Muscle layer of duodenum (tissue), 2 donors: ENCODE measurements around the gene FABP7.
"Not testable (repeated sequence)": the region's sequence is repeated elsewhere in the genome, so short reads cannot be mapped to it uniquely, and the experiment has no call there.

Source experiments
- H3K27ac ChIP-seq: one replicate; pipeline ENCODE4 v1.7.0; 2013; ENCODE audit warnings: mild to moderate bottlenecking, low read length
- H3K27me3 ChIP-seq: one replicate; pipeline ENCODE4 v1.7.0; 2013; ENCODE audit warnings: low read depth, mild to moderate bottlenecking, control low read depth, low read length
- H3K36me3 ChIP-seq, 2 donors: one replicate each; pipeline ENCODE4 v1.7.0; 2013; ENCODE audit warnings: low read length in 2 of 2, control low read depth in 1 of 2, mild to moderate bottlenecking in 1 of 2; ENCODE audit not compliant: insufficient read depth in 2 of 2, control insufficient read depth in 1 of 2
- H3K4me1 ChIP-seq, 2 donors: one replicate each; pipeline ENCODE4 v1.7.0; 2013; ENCODE audit warnings: low read length in 2 of 2, mild to moderate bottlenecking in 2 of 2, control low read depth in 1 of 2, moderate library complexity in 1 of 2; ENCODE audit not compliant: insufficient read depth in 2 of 2, control insufficient read depth in 1 of 2
- H3K4me3 ChIP-seq, 2 donors: one replicate each; pipeline ENCODE4 v1.7.0; 2013; ENCODE audit warnings: low read length in 2 of 2, low read depth in 1 of 2, mild to moderate bottlenecking in 1 of 2
- H3K9me3 ChIP-seq, 2 donors: one replicate each; pipeline ENCODE4 v1.7.0; 2013; ENCODE audit warnings: low read length in 2 of 2, control low read depth in 1 of 2, mild to moderate bottlenecking in 1 of 2; ENCODE audit not compliant: control insufficient read depth in 1 of 2
- donor health status: healthy.

Gene FABP7

DNA sequence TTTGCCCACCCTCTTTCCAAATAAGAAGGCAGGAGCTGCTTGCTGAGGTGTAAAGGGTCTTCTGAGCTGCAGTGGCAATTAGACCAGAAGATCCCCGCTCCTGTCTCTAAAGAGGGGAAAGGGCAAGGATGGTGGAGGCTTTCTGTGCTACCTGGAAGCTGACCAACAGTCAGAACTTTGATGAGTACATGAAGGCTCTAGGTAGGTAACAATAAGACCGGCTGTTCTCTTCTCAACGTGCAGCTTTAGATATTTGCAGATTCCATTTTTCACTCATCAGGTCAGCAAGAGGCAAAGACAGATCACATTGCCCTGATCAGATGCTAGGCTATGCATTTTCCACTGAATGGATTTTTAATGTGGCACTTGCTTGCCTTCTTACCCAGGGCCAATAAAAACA, at the start of gene FABP7:
TSS of gene FABP7 (plus strand) at position 50 of the 400 bp plus-strand sequence. CDS start at position 129, 79 bp downstream.
- H3K27ac ChIP-seq: no peak within 1 kb of the TSS
- no peak within 1 kb of the TSS for H3K4me3 ChIP-seq
- no peaks in the 10 kb centered on the region for H3K27me3 ChIP-seq
- no peaks in the 10 kb centered on the region for H3K36me3 ChIP-seq
- H3K9me3 ChIP-seq: no peaks in the 10 kb centered on the region
- no peaks in the 10 kb centered on the region for H3K4me1 ChIP-seq

DNA sequence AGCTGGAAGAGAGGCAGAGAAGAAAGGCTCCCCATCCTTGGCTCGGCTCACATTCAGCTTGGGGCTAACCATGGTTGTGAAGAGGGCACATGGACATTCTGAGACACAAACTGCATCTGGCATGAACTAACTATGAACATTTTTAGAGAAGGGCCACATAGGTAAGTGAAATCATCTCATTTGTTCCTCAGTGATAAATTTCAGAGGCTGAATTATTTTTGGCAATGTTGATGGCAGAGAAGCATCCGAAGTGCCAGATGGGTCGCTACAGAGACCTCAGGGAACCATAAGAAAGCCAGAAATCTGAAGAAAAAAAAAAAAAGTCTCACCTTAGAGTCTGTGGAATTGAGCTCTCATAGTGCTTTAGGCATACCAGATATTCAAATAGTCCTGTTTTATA, 49.2 kb upstream of the FABP7 start:
- H3K27me3 ChIP-seq: no peaks in the 10 kb centered on the region
- H3K4me1 ChIP-seq: no peaks in the 10 kb centered on the region
- no peak overlapping the region for H3K4me3 ChIP-seq
- no peaks in the 10 kb centered on the region for H3K9me3 ChIP-seq
- no peak overlapping the region for H3K27ac ChIP-seq
- H3K36me3 ChIP-seq: no peaks in the 10 kb centered on the region

DNA sequence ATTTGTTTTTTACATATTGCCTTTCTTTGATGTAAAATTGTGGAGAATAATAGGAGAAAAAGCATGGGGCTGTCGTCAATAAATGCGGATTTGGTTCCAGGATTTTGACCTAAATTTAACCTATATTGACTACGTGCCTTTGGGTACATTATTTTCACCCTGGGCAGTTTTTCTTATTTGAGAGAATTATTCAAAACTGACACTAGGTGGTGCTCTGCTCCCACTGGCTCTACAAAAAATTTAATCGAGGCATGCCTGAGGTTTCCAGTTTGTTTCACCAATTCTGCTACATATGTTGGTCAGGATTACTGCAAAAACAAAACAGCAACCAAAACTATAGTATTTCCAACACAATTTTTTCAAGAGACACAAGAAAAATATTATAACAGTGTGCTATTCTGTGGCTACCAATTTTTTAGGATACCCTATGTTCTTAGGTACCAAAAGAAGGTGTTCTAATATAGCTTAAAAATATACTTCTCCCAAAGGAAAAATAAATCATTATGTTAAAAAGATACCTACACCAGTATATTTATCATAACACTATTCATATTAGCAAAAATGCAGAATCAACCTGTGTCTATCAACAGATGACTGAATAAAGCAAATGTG, 48.6 kb upstream of the FABP7 start:
- no peak overlapping the region for H3K27ac ChIP-seq
- no peaks in the 10 kb centered on the region for H3K9me3 ChIP-seq
- H3K4me3 ChIP-seq: no peak overlapping the region
- H3K36me3 ChIP-seq: no peaks in the 10 kb centered on the region
- H3K27me3 ChIP-seq: no peaks in the 10 kb centered on the region
- H3K4me1 ChIP-seq: no peaks in the 10 kb centered on the region

DNA sequence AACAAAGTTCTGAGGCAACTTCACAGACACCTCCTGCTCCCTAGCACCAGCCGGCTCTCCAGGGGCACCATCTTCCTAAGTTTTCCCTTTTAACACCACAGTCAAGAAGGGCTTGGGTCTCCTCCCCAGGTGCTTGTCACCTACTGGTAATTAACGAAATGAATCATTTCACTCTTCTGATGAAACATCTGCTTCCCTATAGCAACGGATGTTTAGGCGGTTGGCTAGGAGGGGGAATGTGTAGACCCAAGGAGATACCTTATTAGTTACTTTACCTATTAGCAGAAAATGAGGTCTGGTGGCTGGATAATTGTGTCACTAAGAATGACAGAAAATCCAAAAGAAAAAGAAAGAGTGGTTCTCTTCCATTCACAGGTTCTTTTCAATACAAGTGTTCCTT, 46.3 kb upstream of the FABP7 start:
- Histone ChIP-seq H3K36me3 (no peaks in the 10 kb centered on the region), H3K27ac (no peak overlapping the region), H3K4me3 (no peak overlapping the region), H3K9me3 (no peaks in the 10 kb centered on the region), H3K27me3 (no peaks in the 10 kb centered on the region), H3K4me1 (no peaks in the 10 kb centered on the region)

DNA sequence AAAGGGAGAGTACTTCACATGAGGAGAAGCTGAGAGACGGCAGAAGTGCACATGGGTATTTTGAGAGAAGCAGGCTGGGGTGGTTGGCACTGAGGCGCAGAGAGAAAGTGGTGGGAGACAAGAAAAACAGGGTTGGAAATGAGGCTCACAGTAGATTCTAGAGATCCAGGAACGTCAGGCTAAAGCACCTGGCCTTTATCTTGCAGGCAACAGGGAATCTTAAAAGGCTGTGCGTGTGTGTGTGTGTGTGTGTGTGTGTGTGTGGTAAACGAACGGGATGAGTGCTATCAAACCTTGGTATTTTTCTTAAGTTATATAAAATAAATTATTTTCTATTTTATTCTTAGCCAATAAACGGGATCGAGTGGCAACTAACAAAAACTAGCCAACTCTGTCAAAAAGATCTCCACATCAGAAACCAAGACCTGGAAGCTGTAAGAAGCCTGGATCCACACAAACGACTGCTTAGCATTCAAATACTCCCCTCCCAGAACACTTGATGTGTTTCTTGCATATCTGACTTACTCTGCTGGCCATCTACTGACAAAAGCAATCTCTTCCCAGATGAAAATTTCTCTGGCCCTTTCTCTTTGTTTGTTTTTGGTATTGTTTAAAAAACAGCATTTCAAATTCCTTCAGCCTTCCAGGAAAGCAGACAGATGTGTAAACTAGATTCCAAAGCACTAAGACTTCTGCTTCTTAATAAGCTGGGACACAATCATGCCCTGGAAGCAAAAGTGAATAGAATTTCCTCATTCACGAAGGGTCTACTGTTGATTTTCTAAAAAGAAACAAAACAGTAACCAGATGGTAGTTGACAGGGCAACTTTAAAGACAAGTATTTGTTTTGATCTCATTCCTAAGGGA, 44.8 kb upstream of the FABP7 start:
- no peaks in the 10 kb centered on the region for H3K9me3 ChIP-seq
- H3K4me3 ChIP-seq: no peak overlapping the region
- no peak overlapping the region for H3K27ac ChIP-seq
- H3K27me3 ChIP-seq: no peaks in the 10 kb centered on the region
- no peaks in the 10 kb centered on the region for H3K4me1 ChIP-seq
- H3K36me3 ChIP-seq: no peaks in the 10 kb centered on the region

DNA sequence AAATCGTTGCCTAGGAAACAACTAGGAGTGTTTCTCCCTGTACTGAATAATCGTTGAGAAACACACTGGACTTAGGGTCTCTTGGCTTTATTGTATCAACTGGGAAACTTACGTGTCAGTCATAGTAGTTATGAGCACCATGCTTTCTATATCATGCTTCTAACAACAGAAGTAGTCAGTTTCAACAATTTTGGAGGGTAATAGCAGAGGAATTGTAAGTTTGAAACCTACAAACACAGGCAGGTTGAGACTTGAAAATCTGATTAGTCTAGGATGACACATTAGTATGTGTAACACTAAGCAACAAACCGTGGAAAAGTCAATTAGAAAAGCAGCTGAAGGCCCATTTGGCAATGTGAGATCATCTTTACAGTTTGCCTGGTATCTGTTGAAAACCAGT, 43.9 kb upstream of the FABP7 start:
- no peaks in the 10 kb centered on the region for H3K9me3 ChIP-seq
- H3K27ac ChIP-seq: no peak overlapping the region
- H3K27me3 ChIP-seq: no peaks in the 10 kb centered on the region
- H3K4me1 ChIP-seq: no peaks in the 10 kb centered on the region
- no peak overlapping the region for H3K4me3 ChIP-seq
- no peaks in the 10 kb centered on the region for H3K36me3 ChIP-seq

DNA sequence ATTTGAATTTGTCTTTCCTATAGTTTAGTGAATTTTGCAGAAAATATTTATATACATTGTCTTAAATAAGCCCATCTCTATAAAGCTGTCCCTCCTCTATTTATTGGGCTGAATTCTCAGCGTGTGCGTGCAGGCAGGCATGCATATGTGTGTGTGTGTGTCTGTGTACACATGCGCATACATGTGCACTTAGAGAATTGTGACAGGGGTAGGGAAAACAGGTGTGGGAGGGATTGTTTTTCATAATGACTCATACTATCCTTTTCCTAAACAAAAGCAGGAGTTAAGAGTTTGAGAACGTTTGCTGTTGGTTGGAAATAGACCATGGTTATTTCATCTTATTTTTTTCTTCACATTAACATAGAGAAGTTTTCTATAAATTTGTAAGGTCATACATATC, 43.4 kb upstream of the FABP7 start:
- H3K27me3 ChIP-seq: no peaks in the 10 kb centered on the region
- H3K9me3 ChIP-seq: no peaks in the 10 kb centered on the region
- H3K4me1 ChIP-seq: no peaks in the 10 kb centered on the region
- H3K27ac ChIP-seq: no peak overlapping the region
- H3K36me3 ChIP-seq: no peaks in the 10 kb centered on the region
- H3K4me3 ChIP-seq: no peak overlapping the region

DNA sequence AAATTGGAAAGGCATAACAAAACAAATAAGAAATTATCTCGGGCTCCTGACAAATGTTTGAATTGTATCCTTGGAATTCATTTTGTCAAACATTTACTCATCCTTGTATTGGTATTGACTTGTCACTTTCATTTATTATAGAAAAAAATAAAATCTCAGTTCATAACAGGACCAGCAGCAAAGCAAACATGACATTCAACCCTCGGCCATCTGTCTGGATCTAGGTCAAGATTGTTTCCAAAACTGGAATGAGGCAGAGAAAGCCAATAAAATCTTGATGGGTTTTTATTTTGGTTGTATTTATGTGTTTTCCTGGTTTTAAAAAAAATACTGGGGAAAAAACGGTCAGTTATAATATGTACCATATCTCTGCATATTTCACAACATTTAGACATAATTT, 42.9 kb upstream of the FABP7 start:
- Histone ChIP-seq H3K4me3 (no peak overlapping the region), H3K36me3 (no peaks in the 10 kb centered on the region), H3K9me3 (no peaks in the 10 kb centered on the region), H3K27me3 (no peaks in the 10 kb centered on the region), H3K27ac (no peak overlapping the region), H3K4me1 (no peaks in the 10 kb centered on the region)

DNA sequence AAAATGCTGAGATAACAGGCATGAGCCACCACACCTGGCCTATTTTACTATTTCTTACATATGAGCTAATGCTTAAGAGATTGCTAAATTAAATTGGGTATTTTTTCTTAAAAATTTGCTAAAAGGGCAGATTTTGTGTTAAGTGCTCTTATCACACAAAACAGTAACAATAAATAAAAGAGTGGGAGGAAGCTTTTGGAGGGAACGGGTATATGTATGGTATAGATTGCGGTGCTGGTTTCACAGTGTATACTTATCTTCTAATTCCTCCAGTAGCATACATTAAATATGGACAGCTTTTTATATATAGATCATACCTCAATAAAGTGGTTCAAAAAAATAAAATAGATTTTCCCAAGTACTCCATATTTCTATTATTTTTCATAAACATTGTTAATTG, 39.4 kb upstream of the FABP7 start:
- no peaks in the 10 kb centered on the region for H3K9me3 ChIP-seq
- H3K36me3 ChIP-seq: no peaks in the 10 kb centered on the region

DNA sequence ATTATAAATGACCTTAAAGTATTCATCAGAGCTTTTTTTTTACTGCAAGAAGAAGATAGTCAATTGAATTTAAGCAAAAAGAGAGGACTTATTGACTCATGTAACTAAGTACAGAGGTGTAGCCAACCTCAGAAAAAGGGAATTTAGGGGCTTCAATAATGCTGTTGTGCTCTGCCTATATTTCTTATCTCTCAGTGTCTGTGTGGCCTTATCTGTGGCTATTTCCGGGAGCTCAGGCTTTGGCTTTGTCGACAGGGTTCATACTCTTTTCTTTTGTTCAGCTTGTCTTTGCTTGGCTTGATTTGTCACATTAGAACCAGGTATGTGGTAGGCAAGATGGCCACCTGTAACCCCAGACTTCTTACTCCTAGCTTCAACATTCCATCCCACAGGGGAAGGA, 38.6 kb upstream of the FABP7 start:
- H3K36me3 ChIP-seq: no peaks in the 10 kb centered on the region
- H3K9me3 ChIP-seq: no peaks in the 10 kb centered on the region
- no peaks in the 10 kb centered on the region for H3K27me3 ChIP-seq
- H3K4me3 ChIP-seq: no peak overlapping the region
- H3K4me1 ChIP-seq: no peaks in the 10 kb centered on the region
- no peak overlapping the region for H3K27ac ChIP-seq

More for the DNA sequence above, 39.4 kb upstream of the FABP7 start:
- Histone ChIP-seq H3K4me1 (no peaks in the 10 kb centered on the region), H3K27me3 (no peaks in the 10 kb centered on the region), H3K27ac (no peak overlapping the region), H3K4me3 (no peak overlapping the region)

DNA sequence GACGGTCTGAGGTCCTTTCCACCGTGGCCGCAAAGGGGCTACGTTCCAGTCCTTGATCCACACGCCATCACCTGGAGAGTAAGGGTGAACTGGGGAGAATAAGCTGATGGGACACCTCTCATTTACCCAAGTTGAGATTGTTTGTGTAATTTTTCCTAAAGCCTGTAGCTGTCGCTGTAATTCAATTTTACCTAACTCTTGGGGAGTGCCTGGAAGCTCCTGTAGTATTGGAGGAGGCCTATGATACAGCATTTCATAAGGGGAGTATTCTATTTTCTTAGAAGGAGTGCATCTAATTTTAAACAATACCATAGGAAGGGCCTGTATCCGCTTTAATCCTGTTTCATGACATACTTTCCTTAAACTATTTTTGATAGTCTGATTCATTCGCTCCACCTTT, 35.3 kb upstream of the FABP7 start:
- H3K4me3 ChIP-seq, H3K4me1 ChIP-seq, H3K27me3 ChIP-seq, H3K36me3 ChIP-seq, H3K9me3 ChIP-seq, H3K27ac ChIP-seq: not testable (repeated sequence)

DNA sequence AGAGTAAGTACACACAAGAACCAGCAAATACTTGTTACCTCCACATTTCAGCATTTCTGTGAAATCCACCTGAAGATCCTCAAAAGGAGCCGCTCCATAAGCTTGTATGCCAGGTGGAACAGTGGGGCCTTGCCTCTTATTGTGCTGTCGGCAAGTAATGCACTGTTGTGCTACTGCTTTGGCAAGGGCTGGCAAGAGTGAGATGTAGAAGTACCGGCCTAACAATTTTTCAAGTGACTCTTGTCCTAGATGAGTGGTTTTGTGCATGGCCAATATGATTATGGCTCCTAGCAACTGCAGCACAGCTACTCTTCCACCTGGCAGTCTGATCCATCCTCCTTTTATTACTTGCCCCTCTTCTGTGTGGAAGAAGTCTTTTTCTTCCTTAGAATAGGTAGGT, 34.7 kb upstream of the FABP7 start:
- not testable (repeated sequence) for H3K27me3 ChIP-seq, H3K4me1 ChIP-seq, H3K4me3 ChIP-seq, H3K9me3 ChIP-seq, H3K27ac ChIP-seq, H3K36me3 ChIP-seq
